Measurements from ENCODE around the gene EXT2.

GRCh38 chr11:44068180-44068579, 27.3 kb upstream of the EXT2 start:
- TF ChIP-seq EHMT2 (IDR thresholded peaks at IDR 0.05; ENCODE audit: borderline replicate concordance, low read depth, low read length) (no peak), CTCF (CRISPR knock-in tag; IDR thresholded peaks at IDR 0.05) (no peak)
